ENCODE measurements around the gene ALOXE3.
A peak's percentile ranks its signal among the peaks of the same experiment; 100 is the strongest.

ALOXE3 gene

GRCh38 chr17:8164815-8165131, 46.5 kb upstream of the ALOXE3 start:
- H3K4me2 ChIP-seq (ENCODE audit: low read depth, low read length, poor library complexity, severe bottlenecking), result no peak overlapping the region
- no peaks in the 10 kb centered on the region for H3K9me3 ChIP-seq (ENCODE audit: insufficient read depth, low read depth, low read length)
- H3K79me2 ChIP-seq (ENCODE audit: insufficient read depth, low read length), result peaks cover 34% of the 10 kb centered on the region

DNA sequence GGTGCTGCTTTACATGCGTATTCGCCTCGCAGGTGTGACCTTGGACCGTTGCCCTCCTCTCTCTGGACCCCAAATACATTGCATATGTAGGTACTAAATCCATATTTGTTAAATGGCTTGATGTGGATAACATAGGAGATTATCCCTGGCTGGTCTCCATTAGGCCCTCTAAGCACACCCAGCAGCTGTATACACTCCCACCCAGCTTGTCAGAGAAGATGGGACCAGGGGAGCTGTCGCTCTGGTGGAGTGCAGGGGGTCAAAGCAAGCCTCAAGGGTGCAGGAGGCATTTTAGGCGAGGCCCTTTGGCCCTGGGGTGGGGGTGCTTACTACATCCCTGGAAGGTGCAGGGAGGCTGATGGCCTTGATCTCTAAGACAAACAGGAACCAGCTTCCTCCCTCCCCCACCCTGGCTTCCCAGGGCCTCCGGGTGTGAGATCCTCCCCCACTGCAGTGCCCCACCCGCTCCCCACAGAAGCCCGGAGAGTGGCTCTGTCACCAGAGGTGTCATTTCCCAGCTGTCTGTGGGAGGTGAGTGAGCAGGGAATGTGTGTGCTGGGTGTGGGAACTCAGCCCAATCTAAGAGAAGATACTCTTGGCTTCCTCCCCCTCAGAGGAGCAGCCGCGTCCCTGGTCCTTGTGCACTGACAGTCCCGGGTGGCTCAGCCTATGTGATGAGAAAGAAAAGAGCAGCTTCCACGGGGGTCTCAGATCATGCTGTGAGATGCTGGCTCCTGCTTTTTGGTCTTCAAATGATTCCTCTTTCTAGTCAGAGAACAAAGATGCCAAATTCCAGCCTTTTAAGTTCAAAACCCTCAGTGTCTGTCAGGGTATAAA, 45.9 kb upstream of the ALOXE3 start:
- peak overlapping the region; percentile 100 for H3K4me3 ChIP-seq (ENCODE audit: low read length, poor library complexity, severe bottlenecking)
- H3K4me1 ChIP-seq (ENCODE audit: insufficient read depth, low read length, poor library complexity, severe bottlenecking), result peaks cover 36% of the 10 kb centered on the region
- peaks cover 4% of the 10 kb centered on the region for H3K27me3 ChIP-seq (ENCODE audit: insufficient read depth, low read length, poor library complexity, severe bottlenecking)
- H3K4me2 ChIP-seq (ENCODE audit: low read depth, low read length, poor library complexity, severe bottlenecking), result peak overlapping the region; percentile 86
- peaks cover 2% of the 10 kb centered on the region; the same call in 1 of the 2 replicates for H3F3A ChIP-seq (ENCODE audit: low read depth)
- no peaks in the 10 kb centered on the region for H3K9me3 ChIP-seq (ENCODE audit: insufficient read depth, low read depth, low read length)
- H2AFZ ChIP-seq (ENCODE audit: low read length), result peak overlapping the region; percentile 95; the same call in 1 of the 2 replicates
- peak overlapping the region; percentile 94 for H3K9ac ChIP-seq (ENCODE audit: low read depth, low read length, poor library complexity, severe bottlenecking)
- peaks cover 34% of the 10 kb centered on the region for H4K20me1 ChIP-seq (ENCODE audit: insufficient read depth, low read length, poor library complexity, severe bottlenecking)
- TF ChIP-seq EZH2phosphoT487 (IDR thresholded peaks at IDR 0.05; ENCODE audit: borderline replicate concordance), result no peak
- TF ChIP-seq, protein P1, sequence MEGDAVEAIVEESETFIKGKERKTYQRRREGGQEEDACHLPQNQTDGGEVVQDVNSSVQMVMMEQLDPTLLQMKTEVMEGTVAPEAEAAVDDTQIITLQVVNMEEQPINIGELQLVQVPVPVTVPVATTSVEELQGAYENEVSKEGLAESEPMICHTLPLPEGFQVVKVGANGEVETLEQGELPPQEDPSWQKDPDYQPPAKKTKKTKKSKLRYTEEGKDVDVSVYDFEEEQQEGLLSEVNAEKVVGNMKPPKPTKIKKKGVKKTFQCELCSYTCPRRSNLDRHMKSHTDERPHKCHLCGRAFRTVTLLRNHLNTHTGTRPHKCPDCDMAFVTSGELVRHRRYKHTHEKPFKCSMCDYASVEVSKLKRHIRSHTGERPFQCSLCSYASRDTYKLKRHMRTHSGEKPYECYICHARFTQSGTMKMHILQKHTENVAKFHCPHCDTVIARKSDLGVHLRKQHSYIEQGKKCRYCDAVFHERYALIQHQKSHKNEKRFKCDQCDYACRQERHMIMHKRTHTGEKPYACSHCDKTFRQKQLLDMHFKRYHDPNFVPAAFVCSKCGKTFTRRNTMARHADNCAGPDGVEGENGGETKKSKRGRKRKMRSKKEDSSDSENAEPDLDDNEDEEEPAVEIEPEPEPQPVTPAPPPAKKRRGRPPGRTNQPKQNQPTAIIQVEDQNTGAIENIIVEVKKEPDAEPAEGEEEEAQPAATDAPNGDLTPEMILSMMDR (conservative IDR thresholded peaks at IDR 0.05; ENCODE audit: low read length), result no peak
- peaks cover 39% of the 10 kb centered on the region for H3K79me2 ChIP-seq (ENCODE audit: insufficient read depth, low read length)
- H3K36me3 ChIP-seq (ENCODE audit: insufficient read depth, low read length), result no peaks in the 10 kb centered on the region
- no peaks in the 10 kb centered on the region for H3K9me2 ChIP-seq (replicated peaks; ENCODE audit: low read depth, low read length)

More at GRCh38 chr17:8164815-8165131, 46.5 kb upstream of the ALOXE3 start:
- peak overlapping the region; percentile 94 for H3K9ac ChIP-seq (ENCODE audit: low read depth, low read length, poor library complexity, severe bottlenecking)
- H3K9me2 ChIP-seq (replicated peaks; ENCODE audit: low read depth, low read length), result no peaks in the 10 kb centered on the region
- H3K36me3 ChIP-seq (ENCODE audit: insufficient read depth, low read length), result no peaks in the 10 kb centered on the region
- H4K20me1 ChIP-seq (ENCODE audit: insufficient read depth, low read length, poor library complexity, severe bottlenecking), result peaks cover 28% of the 10 kb centered on the region
- H3K27me3 ChIP-seq (ENCODE audit: insufficient read depth, low read length, poor library complexity, severe bottlenecking), result peaks cover 4% of the 10 kb centered on the region
- peaks cover 2% of the 10 kb centered on the region; the same call in 1 of the 2 replicates for H3F3A ChIP-seq (ENCODE audit: low read depth)
- H3K4me1 ChIP-seq (ENCODE audit: insufficient read depth, low read length, poor library complexity, severe bottlenecking), result peaks cover 30% of the 10 kb centered on the region
- TF ChIP-seq, protein P1 (conservative IDR thresholded peaks at IDR 0.05; ENCODE audit: low read length), result no peak
- no peak for TF ChIP-seq EZH2phosphoT487 (IDR thresholded peaks at IDR 0.05; ENCODE audit: borderline replicate concordance)
- no peak overlapping the region for H2AFZ ChIP-seq (ENCODE audit: low read length)
- no peak overlapping the region for H3K4me3 ChIP-seq (ENCODE audit: low read length, poor library complexity, severe bottlenecking)

DNA sequence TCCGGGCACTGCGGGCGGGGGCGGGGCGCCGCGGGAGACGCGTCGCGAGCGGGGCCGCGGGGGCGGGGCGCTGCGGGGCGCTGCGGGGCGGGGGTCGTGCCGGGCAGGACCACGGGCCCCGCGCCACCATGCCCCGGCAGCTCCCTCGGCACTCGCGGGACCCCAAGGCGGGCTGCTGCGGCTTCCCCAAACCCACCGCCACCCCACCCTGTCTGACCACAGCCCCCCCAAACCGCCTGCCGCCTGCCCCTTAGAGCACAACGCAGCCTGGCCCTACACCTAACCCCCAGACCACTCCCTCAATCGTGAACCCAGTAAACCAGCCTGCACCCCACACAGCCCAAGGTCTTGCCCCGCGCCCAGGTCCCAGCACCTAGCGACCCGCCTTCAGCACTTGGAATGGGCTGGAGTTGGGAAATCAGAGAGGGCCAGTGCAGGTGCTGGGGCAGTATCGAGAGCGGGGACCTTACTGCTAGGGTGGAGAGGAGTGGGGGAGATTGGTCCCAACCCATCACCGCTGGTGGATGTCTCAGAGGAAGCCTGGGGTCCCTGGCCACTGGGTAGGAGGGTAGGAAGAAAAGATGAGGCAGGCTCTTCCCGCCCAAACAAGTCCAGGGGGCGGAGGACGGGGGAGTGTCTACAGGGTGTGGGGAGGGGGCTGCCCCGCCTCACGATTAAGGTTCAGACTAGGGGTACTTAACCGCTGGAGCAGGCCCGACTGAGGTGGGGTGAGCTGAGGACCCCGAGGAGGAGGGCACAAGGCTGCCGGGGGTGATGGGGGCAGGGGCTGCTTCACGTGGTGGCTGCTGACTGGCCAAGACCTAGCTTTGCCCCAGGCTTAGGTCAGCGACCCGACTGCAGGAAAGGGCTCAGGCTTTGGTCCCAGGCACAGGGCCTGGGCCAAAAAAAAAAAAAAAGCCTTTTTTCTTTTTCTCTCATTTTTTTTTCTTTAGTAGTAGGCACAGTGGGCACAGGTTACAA, 45.0 kb upstream of the ALOXE3 start:
- H2AFZ ChIP-seq (ENCODE audit: low read length), result peak overlapping the region; percentile 95
- TF ChIP-seq, protein P1 (conservative IDR thresholded peaks at IDR 0.05; ENCODE audit: low read length), result no peak
- TF ChIP-seq EZH2phosphoT487 (IDR thresholded peaks at IDR 0.05; ENCODE audit: borderline replicate concordance), result no peak
- peaks cover 4% of the 10 kb centered on the region for H3K27me3 ChIP-seq (ENCODE audit: insufficient read depth, low read length, poor library complexity, severe bottlenecking)

More for the DNA sequence above, 45.0 kb upstream of the ALOXE3 start:
- Histone ChIP-seq H3K4me3 (ENCODE audit: low read length, poor library complexity, severe bottlenecking) (peak overlapping the region; percentile 100), H3K4me2 (ENCODE audit: low read depth, low read length, poor library complexity, severe bottlenecking) (peak overlapping the region; percentile 86), H3K36me3 (ENCODE audit: insufficient read depth, low read length) (no peaks in the 10 kb centered on the region), H3K9me2 (replicated peaks; ENCODE audit: low read depth, low read length) (no peaks in the 10 kb centered on the region), H3F3A (ENCODE audit: low read depth) (peaks cover 6% of the 10 kb centered on the region; the same call in 1 of the 2 replicates), H3K79me2 (ENCODE audit: insufficient read depth, low read length) (peaks cover 40% of the 10 kb centered on the region), H3K4me1 (ENCODE audit: insufficient read depth, low read length, poor library complexity, severe bottlenecking) (peaks cover 36% of the 10 kb centered on the region), H3K9ac (ENCODE audit: low read depth, low read length, poor library complexity, severe bottlenecking) (peak overlapping the region; percentile 94), H4K20me1 (ENCODE audit: insufficient read depth, low read length, poor library complexity, severe bottlenecking) (peaks cover 41% of the 10 kb centered on the region), H3K9me3 (ENCODE audit: insufficient read depth, low read depth, low read length) (no peaks in the 10 kb centered on the region)
